RPMI8226 (cell line): ENCODE data around the gene RIN3.

Experiments used
- DNase-seq: peaks from one replicate; pipeline ENCODE4 v3.0.0-alpha.2; 2015

The RIN3 gene

DNA sequence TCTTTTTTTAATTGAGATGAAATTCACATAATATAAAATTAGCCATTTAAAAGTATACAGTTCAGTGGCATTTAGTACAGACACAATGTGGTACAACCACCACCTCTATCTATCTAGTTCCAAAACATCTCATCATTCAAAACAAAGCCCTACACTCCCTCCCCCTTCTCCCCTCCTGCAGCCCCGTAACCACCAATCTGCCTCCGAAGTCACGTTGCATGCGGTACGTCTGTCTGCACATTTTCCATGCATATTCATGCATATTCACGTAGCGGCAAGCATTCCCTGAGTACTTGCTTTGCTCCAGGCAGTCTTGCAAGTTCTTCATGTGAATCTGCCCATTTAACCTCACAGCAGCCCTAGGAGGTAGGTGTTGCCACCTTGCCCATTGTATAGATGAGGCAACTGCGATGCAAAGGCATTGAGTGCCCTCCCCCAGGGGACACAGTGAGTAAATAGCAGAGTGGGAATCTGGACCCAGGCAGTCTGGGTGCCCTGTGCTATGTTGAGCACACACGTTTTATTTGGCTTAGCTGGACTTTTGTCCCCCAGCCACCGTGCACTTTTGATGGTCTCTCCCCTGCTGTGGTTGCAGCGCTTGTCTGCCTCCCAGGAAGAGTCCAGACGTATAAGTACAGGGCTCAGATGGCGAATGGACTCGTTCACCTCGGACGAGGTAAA lies 43.4 kb downstream of the RIN3 start:
- no peak for DNase-seq

DNA sequence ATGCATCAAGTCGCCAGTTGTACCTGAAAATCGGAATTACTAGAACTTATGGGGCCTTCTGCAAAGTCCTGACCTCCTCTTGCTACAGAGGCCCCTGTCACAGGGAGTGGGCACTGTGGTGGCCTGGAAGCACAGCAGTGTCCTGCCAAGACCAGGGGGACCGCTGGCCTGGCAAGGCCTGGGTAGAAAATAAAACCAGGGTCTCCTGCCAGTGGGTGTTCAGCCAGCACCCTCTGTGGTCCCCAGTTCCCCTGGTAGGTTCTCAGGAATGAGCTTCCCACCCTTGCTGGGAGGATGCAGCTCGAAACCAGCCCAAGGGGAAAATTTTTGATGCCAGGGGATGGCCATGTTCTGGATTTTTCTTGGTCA lies 43.9 kb downstream of the RIN3 start:
- DNase-seq, result no peak

DNA sequence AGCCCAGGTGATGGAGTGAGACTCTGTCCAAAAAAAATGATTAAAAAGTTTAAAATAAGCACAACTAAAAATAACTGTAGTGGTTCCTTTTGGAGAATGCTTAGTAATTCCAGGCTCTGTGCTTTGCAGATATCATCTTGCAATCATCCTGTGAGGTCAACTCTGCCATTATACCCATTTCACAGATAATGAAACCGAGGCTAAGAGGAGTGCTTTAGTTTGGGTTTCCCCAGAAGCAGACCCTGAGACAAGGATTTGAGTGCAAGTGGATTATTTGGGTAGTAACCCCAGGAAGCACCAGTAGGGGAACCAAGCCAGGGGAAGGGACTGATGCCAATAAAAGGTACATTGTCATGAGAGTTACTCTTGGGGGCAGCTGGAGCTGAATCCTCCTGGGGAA lies 44.7 kb downstream of the RIN3 start:
- DNase-seq, result no peak

DNA sequence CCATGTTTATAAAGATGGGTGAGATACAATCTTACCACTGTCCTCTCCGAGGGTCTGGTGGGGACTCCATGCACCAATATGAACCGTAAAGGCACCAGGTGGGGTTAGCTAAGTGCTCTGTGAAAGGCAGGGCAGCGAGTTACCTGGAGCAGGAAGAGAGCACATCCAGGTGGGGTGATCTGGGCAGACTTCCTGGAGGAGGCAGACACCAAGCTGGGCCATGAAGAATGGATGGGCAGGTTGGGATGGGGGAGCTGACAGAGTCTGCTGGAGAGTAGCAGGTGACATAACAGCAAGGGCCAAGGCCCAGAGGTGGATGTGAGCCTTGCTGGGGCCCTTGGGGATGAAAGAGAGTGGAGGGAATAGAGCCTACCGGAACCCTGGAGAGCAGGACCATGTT lies 45.9 kb downstream of the RIN3 start:
- no peak for DNase-seq

DNA sequence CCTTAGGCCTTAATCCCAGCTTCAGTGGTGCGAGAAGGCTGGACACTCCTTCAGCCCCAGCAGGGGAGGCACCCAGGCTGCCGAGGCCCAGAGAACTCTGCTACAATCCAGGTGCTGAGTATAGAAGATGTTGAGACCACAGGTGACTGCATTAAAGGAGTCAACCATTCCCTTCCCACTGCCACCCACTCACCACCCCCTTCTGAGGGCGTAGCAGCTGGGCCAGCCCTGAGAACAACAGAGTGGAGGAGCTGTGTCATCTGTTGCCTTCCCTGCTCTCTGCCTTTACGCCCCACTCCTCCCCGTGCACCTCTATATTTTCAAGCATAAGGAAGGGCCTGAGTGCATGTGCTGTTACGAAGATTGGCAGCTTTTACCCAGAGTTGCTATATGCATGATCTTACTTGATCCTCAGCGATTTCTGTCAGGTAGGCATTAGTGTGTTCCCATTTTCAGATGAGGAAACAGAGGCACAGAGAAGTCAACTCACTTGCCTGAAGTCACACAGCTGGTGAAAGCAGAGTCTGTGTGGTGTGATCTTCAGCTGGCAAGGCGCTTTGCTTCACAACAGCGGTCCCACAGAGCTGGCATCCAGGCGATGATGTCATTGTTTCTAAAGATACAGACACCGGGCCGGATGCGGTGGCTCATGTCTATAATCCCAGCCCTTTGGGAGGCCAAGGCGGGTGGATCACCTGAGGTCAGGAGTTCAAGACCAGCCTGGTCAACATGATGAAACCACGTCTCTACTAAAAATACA lies 46.7 kb downstream of the RIN3 start:
- no peak for DNase-seq

GRCh38 chr14:92561906-92562479 lies 48.4 kb downstream of the RIN3 start:
- DNase-seq, result no peak

- DNase-seq, result no peak
These were observed 49.8 kb downstream of the RIN3 start for GRCh38 chr14:92563359-92563758.

- no peak for DNase-seq
These were observed 50.2 kb downstream of the RIN3 start for GRCh38 chr14:92563765-92564285.

- no peak for DNase-seq
These were observed 50.9 kb downstream of the RIN3 start for GRCh38 chr14:92564344-92565039.

- DNase-seq, result no peak
These were observed 51.6 kb downstream of the RIN3 start for GRCh38 chr14:92565040-92565717.

DNA sequence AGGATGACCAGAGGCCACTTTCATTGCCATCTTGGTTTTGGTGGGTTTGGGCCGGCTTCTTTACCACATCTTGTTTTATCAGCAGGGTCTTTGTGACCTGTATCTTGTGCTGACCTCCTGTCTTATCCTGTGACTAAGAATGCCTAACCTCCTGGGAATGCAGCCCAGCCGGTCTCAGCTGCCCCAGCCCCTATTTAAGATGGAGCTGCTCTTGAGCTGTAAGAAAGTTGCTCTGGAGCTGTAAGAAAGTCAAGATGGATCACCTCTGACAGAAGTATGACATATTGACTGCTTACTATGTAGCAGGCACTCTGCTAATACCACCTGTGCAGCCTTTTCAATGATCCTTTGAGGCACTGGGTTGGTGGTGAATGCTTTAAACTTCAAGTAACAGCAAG lies 52.1 kb downstream of the RIN3 start:
- no peak for DNase-seq

DNA sequence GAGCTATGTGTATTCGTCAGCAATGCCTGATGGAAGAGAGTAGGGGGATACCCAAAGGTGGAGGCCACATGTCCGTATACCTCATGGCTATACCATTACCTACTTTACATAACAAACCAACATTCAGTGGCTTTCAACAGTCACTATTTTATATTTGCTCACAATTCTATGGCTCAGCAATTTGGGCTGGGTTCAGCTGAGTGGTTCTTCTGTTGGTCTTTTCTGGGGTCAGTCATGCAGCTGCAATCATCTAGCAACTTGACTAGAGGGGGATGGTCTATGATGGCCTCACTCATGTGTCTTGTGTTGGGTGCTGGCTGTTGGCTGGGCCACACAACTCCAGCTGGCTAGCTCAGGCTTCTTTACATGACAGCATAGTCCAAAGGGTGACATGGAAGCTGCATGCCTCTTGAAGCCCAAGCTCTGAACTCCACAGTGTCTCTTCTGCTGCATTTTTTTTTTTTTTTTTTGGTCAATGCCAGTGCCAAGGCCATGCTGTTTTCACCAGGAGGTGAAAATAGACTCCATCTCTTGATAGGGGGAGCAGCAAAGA lies 53.7 kb downstream of the RIN3 start:
- no peak for DNase-seq

DNA sequence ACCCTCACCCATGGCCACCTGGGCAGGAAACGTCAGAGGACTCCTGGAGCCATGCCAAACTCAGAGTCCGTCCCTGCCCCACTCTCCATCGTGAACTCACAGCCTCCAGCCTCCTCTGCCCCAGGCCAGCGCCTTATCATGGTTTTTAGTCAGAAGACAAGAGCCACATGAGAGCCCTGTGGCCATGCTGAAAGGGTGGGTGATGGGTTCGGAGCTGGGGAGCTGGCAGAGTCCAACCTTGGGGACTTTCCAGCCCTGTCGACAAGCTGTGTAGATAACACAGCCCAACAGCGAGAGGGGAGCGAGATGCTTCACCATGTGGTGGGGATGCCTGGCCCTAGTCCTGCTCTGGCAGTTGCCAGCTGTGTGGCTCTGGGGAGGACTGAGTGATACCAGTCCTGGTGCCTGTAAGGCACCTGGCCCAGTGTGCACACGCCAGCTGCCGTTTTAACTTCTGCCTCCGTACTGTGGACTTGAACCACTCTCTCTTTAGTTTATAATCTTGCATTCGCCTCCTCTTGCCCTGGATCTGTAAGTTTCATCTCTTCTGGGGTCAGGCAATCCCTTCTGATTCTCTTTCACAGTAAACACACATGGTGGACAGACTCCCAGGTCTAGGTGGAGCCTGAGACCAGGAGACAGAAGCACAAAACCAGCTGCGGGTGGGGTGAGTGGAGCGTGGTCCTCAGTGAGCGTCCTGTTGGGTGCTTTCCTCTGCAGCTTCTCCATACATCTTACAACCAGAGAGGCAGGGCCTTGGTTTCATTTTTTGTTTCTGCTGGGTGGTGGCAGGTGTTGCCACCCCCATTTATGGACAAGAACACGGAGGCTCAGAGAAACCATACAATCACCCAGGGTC lies 55.3 kb downstream of the RIN3 start:
- DNase-seq, result peak; percentile 78

- no peak for DNase-seq
These were observed 57.2 kb downstream of the RIN3 start for GRCh38 chr14:92570674-92571262.

GRCh38 chr14:92572050-92572449 lies 58.5 kb downstream of the RIN3 start:
- no peak for DNase-seq

- no peak for DNase-seq
These were observed 60.3 kb downstream of the RIN3 start for GRCh38 chr14:92573761-92574498.

- no peak for DNase-seq
These were observed 61.6 kb downstream of the RIN3 start for GRCh38 chr14:92575061-92575747.

DNA sequence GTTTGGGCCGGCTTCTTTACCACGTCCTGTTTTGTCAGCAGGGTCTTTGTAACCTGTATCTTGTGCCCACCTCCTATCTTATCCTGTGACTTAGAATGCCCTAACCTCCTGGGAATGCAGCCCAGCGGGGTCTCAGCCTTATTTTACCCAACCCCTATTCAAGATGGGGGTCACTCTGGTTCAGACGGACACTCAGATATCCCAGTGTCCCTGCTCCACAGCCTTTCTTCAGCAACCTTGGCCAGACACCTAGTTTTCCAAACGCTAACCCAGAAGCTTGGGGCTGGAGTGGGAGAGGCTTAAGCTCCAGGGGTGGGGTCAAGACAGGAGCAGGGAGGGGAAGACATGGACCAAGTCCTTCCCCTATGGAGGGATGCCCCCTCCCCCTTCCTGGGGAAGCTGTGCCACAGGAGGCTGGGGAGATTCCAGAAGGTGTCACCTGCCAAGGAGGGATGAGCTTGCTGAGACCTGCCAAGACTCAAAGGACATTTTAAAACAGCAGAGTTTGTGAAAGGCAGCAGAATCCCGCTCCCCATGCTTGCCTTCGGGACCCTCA lies 62.2 kb downstream of the RIN3 start:
- DNase-seq, result no peak

DNA sequence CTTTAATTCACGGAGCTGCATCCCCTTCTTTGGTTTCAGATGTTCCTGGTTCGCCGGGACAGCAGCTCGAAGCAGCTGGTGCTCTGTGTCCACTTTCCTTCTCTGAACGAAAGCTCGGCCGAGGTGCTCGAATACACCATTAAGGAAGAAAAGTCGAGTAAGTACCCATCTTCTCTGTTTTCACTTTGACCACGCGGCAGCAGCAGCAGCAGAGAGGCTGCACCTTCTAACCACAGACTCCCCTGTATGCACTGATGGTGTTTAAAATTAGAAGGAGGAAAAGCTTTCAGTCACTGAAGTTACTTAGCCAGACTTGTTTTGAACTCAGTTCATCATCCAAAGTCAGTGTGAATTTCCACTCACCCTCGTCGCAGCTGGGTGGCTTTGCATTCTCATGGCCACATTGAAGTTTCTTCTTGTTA lies 63.8 kb downstream of the RIN3 start:
- peak; percentile 58 for DNase-seq
